ENCODE measurements around the gene ADCY2.

The ADCY2 gene

DNA sequence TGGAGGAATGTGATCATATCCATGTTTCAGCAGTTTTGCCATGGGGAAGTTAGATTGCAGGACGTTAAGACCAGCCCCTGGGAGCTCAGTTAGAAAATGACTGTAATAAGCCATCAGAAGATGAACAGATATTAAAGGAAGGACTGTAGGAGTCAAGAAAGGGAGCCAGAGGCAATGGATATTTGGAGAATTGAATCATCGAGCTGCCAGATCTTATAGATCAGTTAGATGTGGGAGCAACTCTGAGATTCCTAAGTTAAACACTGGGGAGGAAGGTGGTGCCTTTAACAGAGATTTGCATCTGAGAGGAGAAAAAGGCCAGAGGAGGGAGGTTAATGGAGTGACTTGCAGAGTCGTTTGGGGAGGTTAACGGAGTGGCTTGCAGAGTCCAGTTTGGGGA is 96.4 kb downstream of the ADCY2 start:
- no peak for DNase-seq
- Mint-ChIP-seq H3K36me3 (ENCODE audit: low read depth) (peaks cover 29% of the 10 kb centered on the region), H3K27ac (no peak overlapping the region), H3K4me1 (no peaks in the 10 kb centered on the region), H3K4me3 (no peak overlapping the region), H3K27me3 (ENCODE audit: low read depth, poor library complexity) (peaks cover 2% of the 10 kb centered on the region), H3K9me3 (peaks cover 20% of the 10 kb centered on the region)
- TF ChIP-seq, protein P1, sequence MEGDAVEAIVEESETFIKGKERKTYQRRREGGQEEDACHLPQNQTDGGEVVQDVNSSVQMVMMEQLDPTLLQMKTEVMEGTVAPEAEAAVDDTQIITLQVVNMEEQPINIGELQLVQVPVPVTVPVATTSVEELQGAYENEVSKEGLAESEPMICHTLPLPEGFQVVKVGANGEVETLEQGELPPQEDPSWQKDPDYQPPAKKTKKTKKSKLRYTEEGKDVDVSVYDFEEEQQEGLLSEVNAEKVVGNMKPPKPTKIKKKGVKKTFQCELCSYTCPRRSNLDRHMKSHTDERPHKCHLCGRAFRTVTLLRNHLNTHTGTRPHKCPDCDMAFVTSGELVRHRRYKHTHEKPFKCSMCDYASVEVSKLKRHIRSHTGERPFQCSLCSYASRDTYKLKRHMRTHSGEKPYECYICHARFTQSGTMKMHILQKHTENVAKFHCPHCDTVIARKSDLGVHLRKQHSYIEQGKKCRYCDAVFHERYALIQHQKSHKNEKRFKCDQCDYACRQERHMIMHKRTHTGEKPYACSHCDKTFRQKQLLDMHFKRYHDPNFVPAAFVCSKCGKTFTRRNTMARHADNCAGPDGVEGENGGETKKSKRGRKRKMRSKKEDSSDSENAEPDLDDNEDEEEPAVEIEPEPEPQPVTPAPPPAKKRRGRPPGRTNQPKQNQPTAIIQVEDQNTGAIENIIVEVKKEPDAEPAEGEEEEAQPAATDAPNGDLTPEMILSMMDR (IDR thresholded peaks at IDR 0.05) = no peak

- Mint-ChIP-seq H3K27ac (no peak overlapping the region), H3K4me1 (no peaks in the 10 kb centered on the region), H3K36me3 (ENCODE audit: low read depth) (peaks cover 28% of the 10 kb centered on the region), H3K27me3 (ENCODE audit: low read depth, poor library complexity) (peaks cover 2% of the 10 kb centered on the region), H3K9me3 (peaks cover 18% of the 10 kb centered on the region), H3K4me3 (no peak overlapping the region)
- DNase-seq = no peak
- TF ChIP-seq, protein P1 (IDR thresholded peaks at IDR 0.05) = no peak
Measured at GRCh38 chr5:7493081-7493480, 97.1 kb downstream of the ADCY2 start.

GRCh38 chr5:7493622-7494021 is 97.7 kb downstream of the ADCY2 start:
- Mint-ChIP-seq H3K27ac (no peak overlapping the region), H3K4me1 (no peaks in the 10 kb centered on the region), H3K9me3 (peaks cover 13% of the 10 kb centered on the region), H3K27me3 (ENCODE audit: low read depth, poor library complexity) (peaks cover 2% of the 10 kb centered on the region), H3K4me3 (no peak overlapping the region), H3K36me3 (ENCODE audit: low read depth) (peaks cover 23% of the 10 kb centered on the region)
- DNase-seq = no peak
- TF ChIP-seq, protein P1 (IDR thresholded peaks at IDR 0.05) = no peak

GRCh38 chr5:7494481-7495130 is 98.7 kb downstream of the ADCY2 start:
- TF ChIP-seq, protein P1 (IDR thresholded peaks at IDR 0.05) = no peak
- DNase-seq = no peak
- no peaks in the 10 kb centered on the region for H3K27me3 Mint-ChIP-seq (ENCODE audit: low read depth, poor library complexity)
- H3K9me3 Mint-ChIP-seq = peaks cover 3% of the 10 kb centered on the region
- no peak overlapping the region for H3K27ac Mint-ChIP-seq
- H3K4me3 Mint-ChIP-seq = no peak overlapping the region
- no peaks in the 10 kb centered on the region for H3K4me1 Mint-ChIP-seq
- H3K36me3 Mint-ChIP-seq (ENCODE audit: low read depth) = peaks cover 13% of the 10 kb centered on the region

DNA sequence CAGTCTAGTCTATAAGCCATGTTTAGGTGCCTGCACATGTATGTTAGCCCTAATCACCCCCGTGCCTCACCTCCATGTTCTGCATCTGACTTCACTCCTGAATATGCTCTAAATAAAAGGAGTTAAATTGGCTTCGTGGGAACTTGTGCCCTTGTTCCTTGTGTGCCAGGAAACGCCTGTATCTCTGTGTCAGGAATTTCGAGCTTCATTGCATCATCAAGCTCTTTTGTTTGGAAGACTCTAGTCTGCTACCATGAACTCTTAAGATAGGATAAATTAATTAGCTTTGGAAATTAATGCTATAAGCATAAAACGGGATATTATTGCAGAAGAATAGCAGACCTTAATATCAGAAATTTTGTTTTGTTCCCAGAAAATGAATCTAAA is 99.2 kb downstream of the ADCY2 start:
- H3K27me3 Mint-ChIP-seq (ENCODE audit: low read depth, poor library complexity) = no peaks in the 10 kb centered on the region
- TF ChIP-seq, protein P1 (IDR thresholded peaks at IDR 0.05) = no peak
- H3K27ac Mint-ChIP-seq = no peak overlapping the region
- H3K4me3 Mint-ChIP-seq = no peak overlapping the region
- DNase-seq = no peak
- H3K9me3 Mint-ChIP-seq = no peaks in the 10 kb centered on the region
- H3K36me3 Mint-ChIP-seq (ENCODE audit: low read depth) = peaks cover 9% of the 10 kb centered on the region
- peaks cover 4% of the 10 kb centered on the region for H3K4me1 Mint-ChIP-seq

- Mint-ChIP-seq H3K4me3 (no peak overlapping the region), H3K4me1 (peaks cover 6% of the 10 kb centered on the region), H3K9me3 (no peaks in the 10 kb centered on the region), H3K27ac (no peak overlapping the region), H3K36me3 (ENCODE audit: low read depth) (peaks cover 40% of the 10 kb centered on the region), H3K27me3 (ENCODE audit: low read depth, poor library complexity) (no peaks in the 10 kb centered on the region)
- TF ChIP-seq, protein P1 (IDR thresholded peaks at IDR 0.05) = no peak
- no peak for DNase-seq
Measured at GRCh38 chr5:7500256-7500655, 104.3 kb downstream of the ADCY2 start.
